ENCODE results near the gene GCK.

Gene GCK

GRCh38 chr7:44222776-44223261, 33.6 kb upstream of the GCK start:
- TF ChIP-seq CTCF (IDR thresholded peaks at IDR 0.05; ENCODE audit: borderline replicate concordance, control extremely low read depth, extremely low read depth, insufficient read depth, missing control alignments) = no peak
- no peak for DNase-seq (ENCODE audit: low spot score)
- in situ Hi-C loops (cut with MboI; ENCODE audit: low sequenced_read_pairs, unreplicated experiment) = no loop called here

GRCh38 chr7:44222074-44222473, 32.8 kb upstream of the GCK start:
- DNase-seq (ENCODE audit: low spot score) = no peak
- in situ Hi-C loops (cut with MboI; ENCODE audit: low sequenced_read_pairs, unreplicated experiment) = no loop called here

GRCh38 chr7:44221231-44221791, 32.1 kb upstream of the GCK start:
- DNase-seq (ENCODE audit: low spot score) = no peak
- no peak for TF ChIP-seq CTCF (IDR thresholded peaks at IDR 0.05; ENCODE audit: borderline replicate concordance, control extremely low read depth, extremely low read depth, insufficient read depth, missing control alignments)
- in situ Hi-C loops (cut with MboI; ENCODE audit: low sequenced_read_pairs, unreplicated experiment) = no loop called here

More at GRCh38 chr7:44222074-44222473, 32.8 kb upstream of the GCK start:
- no peak for TF ChIP-seq CTCF (IDR thresholded peaks at IDR 0.05; ENCODE audit: borderline replicate concordance, control extremely low read depth, extremely low read depth, insufficient read depth, missing control alignments)

GRCh38 chr7:44220358-44221112, 31.3 kb upstream of the GCK start:
- no peak for DNase-seq (ENCODE audit: low spot score)
- in situ Hi-C loops (cut with MboI; ENCODE audit: low sequenced_read_pairs, unreplicated experiment) = no loop called here
- TF ChIP-seq CTCF (IDR thresholded peaks at IDR 0.05; ENCODE audit: borderline replicate concordance, control extremely low read depth, extremely low read depth, insufficient read depth, missing control alignments) = no peak

- DNase-seq (ENCODE audit: low spot score) = no peak
- in situ Hi-C loops (cut with MboI; ENCODE audit: low sequenced_read_pairs, unreplicated experiment) = no loop called here
- no peak for TF ChIP-seq CTCF (IDR thresholded peaks at IDR 0.05; ENCODE audit: borderline replicate concordance, control extremely low read depth, extremely low read depth, insufficient read depth, missing control alignments)
Measured at GRCh38 chr7:44220046-44220357, 30.8 kb upstream of the GCK start.

- in situ Hi-C loops (cut with MboI; ENCODE audit: low sequenced_read_pairs, unreplicated experiment) = no loop called here
- no peak for DNase-seq (ENCODE audit: low spot score)
- no peak for TF ChIP-seq CTCF (IDR thresholded peaks at IDR 0.05; ENCODE audit: borderline replicate concordance, control extremely low read depth, extremely low read depth, insufficient read depth, missing control alignments)
Measured at GRCh38 chr7:44219371-44220045, 30.3 kb upstream of the GCK start.

Measured in GM13976 (cell line).